ENCODE measurements around the gene RCN2. TPM values are rescaled to one million over a fixed set of nuclear protein-coding genes. Genes with fewer than 3 reads are reported as not detected.

RCN2 gene
- total RNA-seq, 1 experiment from 2014 or later, result 93.4 TPM

DNA sequence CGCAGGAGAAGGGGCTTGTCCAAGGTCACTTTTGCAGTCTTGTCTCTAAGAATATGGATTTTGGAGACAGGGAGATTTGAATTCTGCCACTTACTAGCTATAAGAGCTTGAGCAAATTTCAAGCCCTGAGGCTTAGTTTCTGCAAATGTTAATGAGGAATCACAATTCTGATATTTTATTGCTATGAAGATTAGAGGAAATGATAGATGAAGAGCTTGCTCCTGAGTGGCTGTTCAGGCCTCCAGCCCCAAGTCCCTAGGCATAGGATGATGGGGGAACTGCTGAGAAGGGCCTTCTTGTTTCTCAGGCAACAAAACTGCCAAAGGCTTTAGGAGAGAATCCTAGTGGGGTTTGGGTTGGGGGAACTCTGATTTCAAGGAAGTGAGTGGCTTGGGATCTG lies 44.6 kb downstream of the RCN2 start:
- Mint-ChIP-seq H3K4me1 (ENCODE audit: low read depth, unreplicated experiment) (no peaks in the 10 kb centered on the region), H3K9me3 (ENCODE audit: low read depth, unreplicated experiment) (peaks cover 2% of the 10 kb centered on the region), H3K36me3 (ENCODE audit: insufficient read depth, unreplicated experiment) (no peaks in the 10 kb centered on the region), H3K4me3 (ENCODE audit: low read depth, unreplicated experiment) (no peak overlapping the region), H3K27me3 (ENCODE audit: unreplicated experiment) (peaks cover 74% of the 10 kb centered on the region), H3K27ac (ENCODE audit: unreplicated experiment) (no peak overlapping the region)
- CTCF ChIA-PET, result no interaction called here
- no peak for DNase-seq
- TF ChIP-seq, protein P1, sequence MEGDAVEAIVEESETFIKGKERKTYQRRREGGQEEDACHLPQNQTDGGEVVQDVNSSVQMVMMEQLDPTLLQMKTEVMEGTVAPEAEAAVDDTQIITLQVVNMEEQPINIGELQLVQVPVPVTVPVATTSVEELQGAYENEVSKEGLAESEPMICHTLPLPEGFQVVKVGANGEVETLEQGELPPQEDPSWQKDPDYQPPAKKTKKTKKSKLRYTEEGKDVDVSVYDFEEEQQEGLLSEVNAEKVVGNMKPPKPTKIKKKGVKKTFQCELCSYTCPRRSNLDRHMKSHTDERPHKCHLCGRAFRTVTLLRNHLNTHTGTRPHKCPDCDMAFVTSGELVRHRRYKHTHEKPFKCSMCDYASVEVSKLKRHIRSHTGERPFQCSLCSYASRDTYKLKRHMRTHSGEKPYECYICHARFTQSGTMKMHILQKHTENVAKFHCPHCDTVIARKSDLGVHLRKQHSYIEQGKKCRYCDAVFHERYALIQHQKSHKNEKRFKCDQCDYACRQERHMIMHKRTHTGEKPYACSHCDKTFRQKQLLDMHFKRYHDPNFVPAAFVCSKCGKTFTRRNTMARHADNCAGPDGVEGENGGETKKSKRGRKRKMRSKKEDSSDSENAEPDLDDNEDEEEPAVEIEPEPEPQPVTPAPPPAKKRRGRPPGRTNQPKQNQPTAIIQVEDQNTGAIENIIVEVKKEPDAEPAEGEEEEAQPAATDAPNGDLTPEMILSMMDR (IDR thresholded peaks at IDR 0.05; ENCODE audit: unreplicated experiment), result no peak
- intact Hi-C loops (cut with micrococcal nuclease; ENCODE audit: unreplicated experiment), result no loop called here
- BruUV-seq (replicated peaks), result no TSS peak

DNA sequence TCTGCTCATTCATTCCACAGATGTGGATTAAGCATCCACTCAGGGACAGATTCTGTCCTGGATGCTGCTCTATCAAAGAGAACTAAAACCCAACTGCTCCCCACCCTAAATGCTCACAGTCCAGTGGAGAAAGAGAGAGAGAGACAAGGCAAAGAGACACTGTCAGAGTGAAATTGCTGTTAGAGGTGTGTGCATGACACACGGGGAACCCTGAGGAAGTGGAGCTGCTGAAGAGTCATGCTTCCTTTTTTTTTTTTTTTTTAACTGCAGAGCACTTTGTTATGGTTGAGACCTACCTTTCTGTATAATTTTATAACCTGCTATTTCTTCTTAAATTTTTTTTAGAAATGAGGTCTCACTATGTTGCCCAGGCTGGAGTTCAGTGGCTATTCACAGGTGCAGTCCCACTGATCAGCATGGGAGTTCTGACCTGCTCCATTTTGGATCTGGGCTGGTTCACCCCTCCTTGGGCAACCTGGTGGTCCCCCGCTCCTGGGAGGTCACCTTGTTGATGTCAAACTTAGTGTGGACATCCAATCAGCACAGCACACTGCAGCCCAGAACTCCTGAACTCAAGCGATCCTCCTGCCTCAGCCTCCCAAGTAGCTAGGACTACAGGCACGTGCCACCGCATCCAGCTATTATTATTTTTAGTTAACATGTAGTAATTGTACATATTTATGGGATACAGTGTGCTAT lies 45.2 kb downstream of the RCN2 start:
- no peaks in the 10 kb centered on the region for H3K4me1 Mint-ChIP-seq (ENCODE audit: low read depth, unreplicated experiment)
- TF ChIP-seq, protein P1 (IDR thresholded peaks at IDR 0.05; ENCODE audit: unreplicated experiment), result no peak
- no peak for DNase-seq
- intact Hi-C loops (cut with micrococcal nuclease; ENCODE audit: unreplicated experiment), result no loop called here
- H3K27ac Mint-ChIP-seq (ENCODE audit: unreplicated experiment), result no peak overlapping the region
- CTCF ChIA-PET, result no interaction called here
- peaks cover 2% of the 10 kb centered on the region for H3K9me3 Mint-ChIP-seq (ENCODE audit: low read depth, unreplicated experiment)
- H3K4me3 Mint-ChIP-seq (ENCODE audit: low read depth, unreplicated experiment), result no peak overlapping the region
- no TSS peak for BruUV-seq (replicated peaks)
- peaks cover 74% of the 10 kb centered on the region for H3K27me3 Mint-ChIP-seq (ENCODE audit: unreplicated experiment)
- no peaks in the 10 kb centered on the region for H3K36me3 Mint-ChIP-seq (ENCODE audit: insufficient read depth, unreplicated experiment)

DNA sequence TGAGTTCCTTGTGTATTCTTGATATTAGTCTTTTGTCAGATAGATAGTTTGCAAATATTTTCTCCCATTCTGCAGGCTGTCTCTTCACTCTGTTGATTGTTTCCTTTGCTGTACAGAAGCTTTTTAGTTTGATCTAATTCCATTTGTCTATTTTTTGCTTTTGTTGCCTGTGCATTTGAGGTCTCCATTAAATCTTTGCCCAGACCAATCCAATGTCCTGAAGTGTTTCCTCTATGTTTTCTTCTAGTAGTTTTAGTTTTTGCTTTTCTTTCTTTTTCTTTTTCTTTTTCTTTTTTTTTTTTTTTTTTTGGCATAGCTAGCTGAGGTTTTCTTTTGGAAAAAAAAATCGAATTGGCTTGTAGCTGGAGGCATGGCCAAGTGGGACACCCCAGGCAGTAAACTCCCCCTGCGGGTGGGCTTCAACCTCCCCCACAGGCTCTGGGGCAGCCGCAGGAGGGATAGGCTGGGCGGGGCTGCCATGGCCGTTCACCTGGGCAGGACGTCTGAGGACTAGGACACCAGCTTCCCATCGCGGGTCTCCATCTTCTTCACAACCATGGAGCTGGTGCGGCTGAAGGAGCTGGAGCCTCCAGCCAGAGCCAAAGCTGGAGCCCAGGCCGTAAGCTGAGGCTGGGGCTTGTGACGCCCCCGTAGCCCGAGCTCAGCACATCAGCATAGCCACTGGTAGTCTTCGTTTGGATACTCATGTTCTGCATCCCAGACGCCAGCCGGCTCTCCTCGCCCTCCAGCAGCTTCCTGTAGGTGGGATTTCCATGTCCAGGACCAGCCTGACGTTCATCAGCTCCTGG lies 47.2 kb downstream of the RCN2 start:
- Mint-ChIP-seq H3K27ac (ENCODE audit: unreplicated experiment) (no peak overlapping the region), H3K27me3 (ENCODE audit: unreplicated experiment) (peaks cover 72% of the 10 kb centered on the region), H3K4me3 (ENCODE audit: low read depth, unreplicated experiment) (no peak overlapping the region), H3K9me3 (ENCODE audit: low read depth, unreplicated experiment) (peaks cover 2% of the 10 kb centered on the region), H3K36me3 (ENCODE audit: insufficient read depth, unreplicated experiment) (no peaks in the 10 kb centered on the region), H3K4me1 (ENCODE audit: low read depth, unreplicated experiment) (no peaks in the 10 kb centered on the region)
- DNase-seq, result no peak
- no TSS peak for BruUV-seq (replicated peaks)
- TF ChIP-seq, protein P1 (IDR thresholded peaks at IDR 0.05; ENCODE audit: unreplicated experiment), result no peak
- CTCF ChIA-PET, result no interaction called here
- intact Hi-C loops (cut with micrococcal nuclease; ENCODE audit: unreplicated experiment), result no loop called here

DNA sequence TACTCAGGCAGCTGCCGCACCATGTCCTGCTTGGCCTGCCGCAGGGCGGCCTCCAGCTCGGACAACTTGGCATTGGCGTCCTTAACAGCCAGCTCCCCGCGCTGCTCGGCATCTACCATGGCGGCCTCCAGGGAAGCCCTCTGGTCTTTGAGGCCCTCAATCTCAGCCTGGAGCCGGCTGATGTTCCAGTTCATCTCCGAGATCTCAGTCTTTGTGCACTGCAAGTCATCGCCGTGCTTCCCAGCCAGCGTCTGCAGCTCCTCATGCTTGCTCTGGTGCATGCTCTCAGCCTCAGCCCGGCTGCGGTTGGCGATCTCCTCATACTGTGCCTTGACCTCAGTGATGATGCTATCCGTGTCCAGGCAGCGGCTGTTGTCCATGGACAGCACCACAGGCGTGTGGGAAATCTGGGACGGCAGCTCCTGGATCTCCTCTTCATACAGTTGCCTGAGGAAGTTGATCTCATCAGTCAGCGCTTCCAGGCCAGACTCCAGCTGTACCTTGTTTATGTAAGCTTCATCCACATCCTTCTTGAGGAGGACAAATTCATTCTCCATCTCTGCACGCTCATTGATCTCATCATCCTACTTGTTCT lies 47.9 kb downstream of the RCN2 start:
- no TSS peak for BruUV-seq (replicated peaks)
- intact Hi-C loops (cut with micrococcal nuclease; ENCODE audit: unreplicated experiment), result no loop called here
- no peak overlapping the region for H3K4me3 Mint-ChIP-seq (ENCODE audit: low read depth, unreplicated experiment)
- CTCF ChIA-PET, result no interaction called here
- H3K27me3 Mint-ChIP-seq (ENCODE audit: unreplicated experiment), result peaks cover 65% of the 10 kb centered on the region
- H3K27ac Mint-ChIP-seq (ENCODE audit: unreplicated experiment), result no peak overlapping the region
- TF ChIP-seq, protein P1 (IDR thresholded peaks at IDR 0.05; ENCODE audit: unreplicated experiment), result no peak
- no peak for DNase-seq
- H3K4me1 Mint-ChIP-seq (ENCODE audit: low read depth, unreplicated experiment), result no peaks in the 10 kb centered on the region
- no peaks in the 10 kb centered on the region for H3K36me3 Mint-ChIP-seq (ENCODE audit: insufficient read depth, unreplicated experiment)
- peaks cover 2% of the 10 kb centered on the region for H3K9me3 Mint-ChIP-seq (ENCODE audit: low read depth, unreplicated experiment)
